Activated CD8-positive, alpha-beta T cell treated with anti-CD3 and anti-CD28 coated beads, Interleukin-2, amount 10 ng/mL, durations not matched to agents 7 days and 5 days (primary cell): ENCODE data around the gene CHKA. TPM values are rescaled to one million over a fixed set of nuclear protein-coding genes. Genes with fewer than 3 reads are reported as not detected.

ENCODE experiments used
- ATAC-seq: fragments of 150-1000 bp; cut with Tn5 transposase; one replicate; pipeline ENCODE4 v1.10.0; 2021; ENCODE audit warnings: moderate library complexity
- CTCF ChIA-PET: fragments of 350-600 bp; sonication (Branson Sonifier 250); formaldehyde crosslinking; loops from one replicate; lab custom pipeline; 2021; ENCODE audit warnings: antibody characterized with exemption; lab: Charles Lee
- POLR2A ChIA-PET: fragments of 350-600 bp; sonication (Branson Sonifier 250); formaldehyde crosslinking; loops from one replicate; lab custom pipeline; 2021; ENCODE audit warnings: antibody characterized with exemption; lab: Charles Lee
- DNase-seq: peaks from one replicate; pipeline ENCODE4 v3.0.0-alpha.2; 2020
- H3K27ac Mint-ChIP-seq: one replicate; pipeline ENCODE4 v1.8.0; 2021; ENCODE audit warnings: mild to moderate bottlenecking, mixed read lengths
- H3K27me3 Mint-ChIP-seq: one replicate; pipeline ENCODE4 v1.8.0; 2021; ENCODE audit warnings: low read depth, mixed read lengths
- H3K36me3 Mint-ChIP-seq: one replicate; pipeline ENCODE4 v1.8.0; 2021; ENCODE audit warnings: low read depth, mixed read lengths
- H3K4me1 Mint-ChIP-seq: one replicate; pipeline ENCODE4 v1.8.0; 2021; ENCODE audit warnings: low read depth, mixed read lengths
- H3K4me3 Mint-ChIP-seq: one replicate; pipeline ENCODE4 v1.8.0; 2021; ENCODE audit warnings: mild to moderate bottlenecking, mixed read lengths
- H3K9me3 Mint-ChIP-seq: one replicate; pipeline ENCODE4 v1.8.0; 2022; ENCODE audit warnings: mixed read lengths; ENCODE audit not compliant: insufficient read depth
- total RNA-seq, 2 experiments: library from RNA; stranded (reverse); gene quantifications; one replicate each; pipeline ENCODE4 v1.2.3, GENCODE V29; 2021

CHKA gene
- total RNA-seq, 2 experiments from 2014 or later: 14.4 to 14.5 TPM

GRCh38 chr11:68056317-68057285 is 64.6 kb downstream of the CHKA start:
- POLR2A ChIA-PET: interaction anchor here (0.9 kb wide), 1 partner anchor 16 kb away, joined by 3 read pairs; no protein-coding TSS in a partner anchor
- Mint-ChIP-seq H3K9me3 (no peaks in the 10 kb centered on the region), H3K4me1 (no peaks in the 10 kb centered on the region), H3K27ac (no peak overlapping the region), H3K36me3 (peaks cover 25% of the 10 kb centered on the region), H3K27me3 (no peaks in the 10 kb centered on the region), H3K4me3 (no peak overlapping the region)
- DNase-seq (no peak), ATAC-seq (no peak)
- CTCF ChIA-PET: no interaction called here

- DNase-seq: no peak
- H3K36me3 Mint-ChIP-seq: peaks cover 30% of the 10 kb centered on the region
- H3K9me3 Mint-ChIP-seq: no peaks in the 10 kb centered on the region
- no peak for ATAC-seq
- ChIA-PET CTCF (no interaction called here), POLR2A (interaction anchor here (3.1 kb wide), 1 partner anchor 13 kb away, joined by 17 read pairs; no protein-coding TSS in a partner anchor)
- H3K27me3 Mint-ChIP-seq: no peaks in the 10 kb centered on the region
- H3K4me3 Mint-ChIP-seq: no peak overlapping the region
- H3K4me1 Mint-ChIP-seq: no peaks in the 10 kb centered on the region
- no peak overlapping the region for H3K27ac Mint-ChIP-seq
Observed at GRCh38 chr11:68053981-68054812, 67.0 kb downstream of the CHKA start.

- ChIA-PET CTCF (interaction anchor here (1.5 kb wide), 1 partner anchor 46 kb away, joined by 3 read pairs; no protein-coding TSS in a partner anchor), POLR2A (interaction anchor here (3.1 kb wide), 1 partner anchor 12 kb away, joined by 17 read pairs; no protein-coding TSS in a partner anchor)
- Mint-ChIP-seq H3K4me1 (no peaks in the 10 kb centered on the region), H3K27ac (peak overlapping the region; percentile 39), H3K36me3 (peaks cover 32% of the 10 kb centered on the region), H3K4me3 (no peak overlapping the region), H3K9me3 (no peaks in the 10 kb centered on the region), H3K27me3 (no peaks in the 10 kb centered on the region)
- no peak for ATAC-seq
- no peak for DNase-seq
Observed at GRCh38 chr11:68053117-68053516, 68.1 kb downstream of the CHKA start.

GRCh38 chr11:68052137-68052873 is 68.9 kb downstream of the CHKA start:
- Mint-ChIP-seq H3K27me3 (no peaks in the 10 kb centered on the region), H3K27ac (peak overlapping the region; percentile 57), H3K4me3 (no peak overlapping the region), H3K9me3 (no peaks in the 10 kb centered on the region), H3K36me3 (peaks cover 32% of the 10 kb centered on the region), H3K4me1 (no peaks in the 10 kb centered on the region)
- DNase-seq: no peak
- CTCF ChIA-PET: interaction anchor here (1.5 kb wide), 1 partner anchor 47 kb away, joined by 3 read pairs; no protein-coding TSS in a partner anchor
- POLR2A ChIA-PET: interaction anchor here (0.7 to 3.1 kb wide), 3 partner anchors 11 to 455 kb away, joined by 3 to 17 read pairs (median 3); no protein-coding TSS in a partner anchor
- no peak for ATAC-seq

- Mint-ChIP-seq H3K36me3 (peaks cover 34% of the 10 kb centered on the region), H3K9me3 (no peaks in the 10 kb centered on the region), H3K27ac (peak overlapping the region; percentile 57), H3K4me1 (peaks cover 2% of the 10 kb centered on the region), H3K27me3 (no peaks in the 10 kb centered on the region), H3K4me3 (no peak overlapping the region)
- ATAC-seq (no peak), DNase-seq (no peak)
- ChIA-PET POLR2A (interaction anchor here (0.7 to 3.1 kb wide), 3 partner anchors 10 to 455 kb away, joined by 3 to 17 read pairs (median 3); no protein-coding TSS in a partner anchor), CTCF (interaction anchor here (1.5 kb wide), 1 partner anchor 48 kb away, joined by 3 read pairs; no protein-coding TSS in a partner anchor)
Observed at GRCh38 chr11:68051191-68052136, 69.7 kb downstream of the CHKA start.

- CTCF ChIA-PET: no interaction called here
- no peaks in the 10 kb centered on the region for H3K9me3 Mint-ChIP-seq
- no peak for DNase-seq
Observed at GRCh38 chr11:68050371-68050841, 70.8 kb downstream of the CHKA start.

GRCh38 chr11:68049509-68050370 is 71.4 kb downstream of the CHKA start:
- CTCF ChIA-PET: no interaction called here
- no peak overlapping the region for H3K27ac Mint-ChIP-seq
- no peaks in the 10 kb centered on the region for H3K27me3 Mint-ChIP-seq
- H3K9me3 Mint-ChIP-seq: no peaks in the 10 kb centered on the region
- no peak for ATAC-seq
- POLR2A ChIA-PET: no interaction called here
- peaks cover 44% of the 10 kb centered on the region for H3K36me3 Mint-ChIP-seq
- no peak for DNase-seq
- H3K4me1 Mint-ChIP-seq: peaks cover 2% of the 10 kb centered on the region
- H3K4me3 Mint-ChIP-seq: no peak overlapping the region

More at GRCh38 chr11:68050371-68050841, 70.8 kb downstream of the CHKA start:
- H3K4me1 Mint-ChIP-seq: peaks cover 2% of the 10 kb centered on the region
- no peak overlapping the region for H3K4me3 Mint-ChIP-seq
- H3K36me3 Mint-ChIP-seq: peaks cover 39% of the 10 kb centered on the region
- no peak for ATAC-seq
- no peaks in the 10 kb centered on the region for H3K27me3 Mint-ChIP-seq
- no peak overlapping the region for H3K27ac Mint-ChIP-seq
- POLR2A ChIA-PET: no interaction called here

GRCh38 chr11:68048681-68049508 is 72.3 kb downstream of the CHKA start:
- ChIA-PET CTCF (no interaction called here), POLR2A (no interaction called here)
- Mint-ChIP-seq H3K36me3 (peaks cover 49% of the 10 kb centered on the region), H3K9me3 (no peaks in the 10 kb centered on the region), H3K27ac (no peak overlapping the region), H3K27me3 (no peaks in the 10 kb centered on the region), H3K4me1 (peaks cover 2% of the 10 kb centered on the region), H3K4me3 (no peak overlapping the region)
- DNase-seq: no peak
- ATAC-seq: no peak
